ENCODE measurements around the gene MXI1. TPM values are rescaled to one million over a fixed set of nuclear protein-coding genes. Genes with fewer than 3 reads are reported as not detected.

The MXI1 gene
- total and polyA plus RNA-seq, 4 donors = 9.6 to 52.0 (median 14.2) TPM

DNA sequence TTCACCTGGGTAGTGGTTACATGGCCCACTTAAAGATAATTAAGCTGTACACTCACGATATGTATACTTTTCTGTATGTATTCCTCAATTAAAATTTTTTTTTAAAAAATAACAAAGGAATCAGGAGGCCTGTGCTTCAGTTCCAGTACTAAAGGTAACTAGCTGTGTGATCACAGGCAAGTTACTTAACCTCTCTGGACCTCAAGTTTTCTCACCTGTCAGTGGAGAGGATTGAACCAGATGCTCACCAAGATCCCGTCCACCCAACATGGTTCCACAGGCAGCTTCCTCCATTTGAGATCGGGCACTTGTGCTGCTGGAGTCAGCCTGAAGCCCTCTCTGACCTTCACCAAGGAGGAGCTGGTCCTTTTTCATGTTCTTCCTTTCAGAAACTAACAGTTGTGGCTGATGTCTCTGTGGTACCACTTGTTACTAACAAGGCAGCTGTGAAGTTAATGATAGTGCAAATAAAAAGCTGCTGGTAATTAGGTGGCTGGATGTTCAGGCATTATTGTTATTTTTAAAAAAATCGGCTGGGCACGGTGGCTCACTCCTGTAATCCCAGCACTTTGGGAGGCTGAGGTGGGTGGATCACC is 126.8 kb downstream of the MXI1 start:
- Histone ChIP-seq H3K36me3 (ENCODE audit: control insufficient read depth in 4 of 4, insufficient read depth in 3 of 4, low read depth in 1 of 4, low read length in 3 of 4) (no peaks in the 10 kb centered on the region), H3K4me1 (ENCODE audit: control insufficient read depth in 4 of 4, insufficient read depth in 4 of 4, low read length in 3 of 4) (no peaks in the 10 kb centered on the region), H3K27ac (ENCODE audit: low read depth in 1 of 2, low read length in 2 of 2) (no peak overlapping the region), H3K4me3 (ENCODE audit: low read depth in 1 of 3, low read length in 3 of 3) (no peak overlapping the region), H3K9ac (ENCODE audit: low read depth in 1 of 2, low read length in 2 of 2) (no peak overlapping the region), H3K27me3 (ENCODE audit: control insufficient read depth in 4 of 4, insufficient read depth in 4 of 4, low read length in 3 of 4) (no peaks in the 10 kb centered on the region), H3K9me3 (ENCODE audit: control insufficient read depth in 4 of 4, low read length in 3 of 4) (no peaks in the 10 kb centered on the region)
- no peak for DNase-seq (ENCODE audit: low spot score)
- TF ChIP-seq HNF4G (IDR thresholded peaks at IDR 0.05) = no peak
- TF ChIP-seq FOXA2 (IDR thresholded peaks at IDR 0.05) = no peak
- TF ChIP-seq JUND (IDR thresholded peaks at IDR 0.05) = no peak
- TF ChIP-seq EGR1 (IDR thresholded peaks at IDR 0.05; ENCODE audit: low read depth in 2 of 2) = no peak
- TF ChIP-seq GABPA (IDR thresholded peaks at IDR 0.05 in 1 of 2, conservative IDR thresholded peaks at IDR 0.05 in 1 of 2) = no peak
- TF ChIP-seq, protein P1, sequence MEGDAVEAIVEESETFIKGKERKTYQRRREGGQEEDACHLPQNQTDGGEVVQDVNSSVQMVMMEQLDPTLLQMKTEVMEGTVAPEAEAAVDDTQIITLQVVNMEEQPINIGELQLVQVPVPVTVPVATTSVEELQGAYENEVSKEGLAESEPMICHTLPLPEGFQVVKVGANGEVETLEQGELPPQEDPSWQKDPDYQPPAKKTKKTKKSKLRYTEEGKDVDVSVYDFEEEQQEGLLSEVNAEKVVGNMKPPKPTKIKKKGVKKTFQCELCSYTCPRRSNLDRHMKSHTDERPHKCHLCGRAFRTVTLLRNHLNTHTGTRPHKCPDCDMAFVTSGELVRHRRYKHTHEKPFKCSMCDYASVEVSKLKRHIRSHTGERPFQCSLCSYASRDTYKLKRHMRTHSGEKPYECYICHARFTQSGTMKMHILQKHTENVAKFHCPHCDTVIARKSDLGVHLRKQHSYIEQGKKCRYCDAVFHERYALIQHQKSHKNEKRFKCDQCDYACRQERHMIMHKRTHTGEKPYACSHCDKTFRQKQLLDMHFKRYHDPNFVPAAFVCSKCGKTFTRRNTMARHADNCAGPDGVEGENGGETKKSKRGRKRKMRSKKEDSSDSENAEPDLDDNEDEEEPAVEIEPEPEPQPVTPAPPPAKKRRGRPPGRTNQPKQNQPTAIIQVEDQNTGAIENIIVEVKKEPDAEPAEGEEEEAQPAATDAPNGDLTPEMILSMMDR (IDR thresholded peaks at IDR 0.05; ENCODE audit: low read depth, low read length, missing input control) = no peak
- TF ChIP-seq, protein P2, sequence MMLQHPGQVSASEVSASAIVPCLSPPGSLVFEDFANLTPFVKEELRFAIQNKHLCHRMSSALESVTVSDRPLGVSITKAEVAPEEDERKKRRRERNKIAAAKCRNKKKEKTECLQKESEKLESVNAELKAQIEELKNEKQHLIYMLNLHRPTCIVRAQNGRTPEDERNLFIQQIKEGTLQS (IDR thresholded peaks at IDR 0.05) = no peak
- TF ChIP-seq, protein P3, sequence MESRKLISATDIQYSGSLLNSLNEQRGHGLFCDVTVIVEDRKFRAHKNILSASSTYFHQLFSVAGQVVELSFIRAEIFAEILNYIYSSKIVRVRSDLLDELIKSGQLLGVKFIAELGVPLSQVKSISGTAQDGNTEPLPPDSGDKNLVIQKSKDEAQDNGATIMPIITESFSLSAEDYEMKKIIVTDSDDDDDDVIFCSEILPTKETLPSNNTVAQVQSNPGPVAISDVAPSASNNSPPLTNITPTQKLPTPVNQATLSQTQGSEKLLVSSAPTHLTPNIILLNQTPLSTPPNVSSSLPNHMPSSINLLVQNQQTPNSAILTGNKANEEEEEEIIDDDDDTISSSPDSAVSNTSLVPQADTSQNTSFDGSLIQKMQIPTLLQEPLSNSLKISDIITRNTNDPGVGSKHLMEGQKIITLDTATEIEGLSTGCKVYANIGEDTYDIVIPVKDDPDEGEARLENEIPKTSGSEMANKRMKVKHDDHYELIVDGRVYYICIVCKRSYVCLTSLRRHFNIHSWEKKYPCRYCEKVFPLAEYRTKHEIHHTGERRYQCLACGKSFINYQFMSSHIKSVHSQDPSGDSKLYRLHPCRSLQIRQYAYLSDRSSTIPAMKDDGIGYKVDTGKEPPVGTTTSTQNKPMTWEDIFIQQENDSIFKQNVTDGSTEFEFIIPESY (IDR thresholded peaks at IDR 0.05) = no peak
- WGBS = 82% methylated on average over 5 of the region's 5 CpGs

DNA sequence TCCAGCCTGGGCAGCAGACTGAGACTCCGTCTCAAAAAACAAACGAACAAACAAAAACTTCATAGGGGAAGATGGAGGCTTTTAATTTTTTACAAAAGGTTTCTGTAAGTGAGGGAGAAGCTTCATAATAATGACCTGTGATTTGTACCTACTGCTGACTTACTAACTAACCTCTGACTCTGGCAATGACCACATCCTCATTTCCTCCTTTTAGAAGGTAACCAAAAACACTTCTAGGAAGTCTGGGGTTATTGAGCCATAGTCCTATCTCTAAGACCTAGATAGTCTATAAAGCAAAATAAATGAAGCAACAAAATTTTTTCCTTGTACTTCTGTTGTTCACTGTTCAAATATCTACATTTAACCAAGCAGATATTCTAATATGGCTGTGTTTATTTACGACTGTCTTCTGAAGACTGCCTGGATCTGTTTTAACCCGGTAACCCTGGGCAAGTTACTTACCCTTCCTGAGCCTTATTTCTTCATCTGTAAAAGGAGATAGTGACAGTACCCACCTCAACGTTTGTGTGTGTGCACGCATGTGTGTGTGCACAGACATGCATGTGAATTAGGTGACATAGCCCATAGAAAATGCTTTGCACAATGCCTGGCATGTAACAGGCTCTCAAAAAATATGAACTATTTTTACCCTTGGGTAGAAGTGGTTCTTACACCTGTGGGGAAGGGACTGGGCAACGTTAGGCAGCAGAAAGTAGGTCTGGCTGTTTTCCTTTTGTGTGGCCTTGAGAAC is 128.1 kb downstream of the MXI1 start:
- no peaks in the 10 kb centered on the region for H3K36me3 ChIP-seq (ENCODE audit: control insufficient read depth in 4 of 4, insufficient read depth in 3 of 4, low read depth in 1 of 4, low read length in 3 of 4)
- H3K9me3 ChIP-seq (ENCODE audit: control insufficient read depth in 4 of 4, low read length in 3 of 4) = no peaks in the 10 kb centered on the region
- no peak for DNase-seq (ENCODE audit: low spot score)
- no peaks in the 10 kb centered on the region for H3K4me1 ChIP-seq (ENCODE audit: control insufficient read depth in 4 of 4, insufficient read depth in 4 of 4, low read length in 3 of 4)
- TF ChIP-seq RXRA (IDR thresholded peaks at IDR 0.05) (no peak), FOXA2 (IDR thresholded peaks at IDR 0.05) (no peak), GABPA (IDR thresholded peaks at IDR 0.05 in 1 of 2, conservative IDR thresholded peaks at IDR 0.05 in 1 of 2) (no peak), RAD21 (IDR thresholded peaks at IDR 0.05) (no peak), HNF4G (IDR thresholded peaks at IDR 0.05) (no peak), SP1 (IDR thresholded peaks at IDR 0.05) (no peak)
- TF ChIP-seq, protein P3 (IDR thresholded peaks at IDR 0.05) = no peak
- TF ChIP-seq, protein P2 (IDR thresholded peaks at IDR 0.05) = no peak
- TF ChIP-seq, protein P4, sequence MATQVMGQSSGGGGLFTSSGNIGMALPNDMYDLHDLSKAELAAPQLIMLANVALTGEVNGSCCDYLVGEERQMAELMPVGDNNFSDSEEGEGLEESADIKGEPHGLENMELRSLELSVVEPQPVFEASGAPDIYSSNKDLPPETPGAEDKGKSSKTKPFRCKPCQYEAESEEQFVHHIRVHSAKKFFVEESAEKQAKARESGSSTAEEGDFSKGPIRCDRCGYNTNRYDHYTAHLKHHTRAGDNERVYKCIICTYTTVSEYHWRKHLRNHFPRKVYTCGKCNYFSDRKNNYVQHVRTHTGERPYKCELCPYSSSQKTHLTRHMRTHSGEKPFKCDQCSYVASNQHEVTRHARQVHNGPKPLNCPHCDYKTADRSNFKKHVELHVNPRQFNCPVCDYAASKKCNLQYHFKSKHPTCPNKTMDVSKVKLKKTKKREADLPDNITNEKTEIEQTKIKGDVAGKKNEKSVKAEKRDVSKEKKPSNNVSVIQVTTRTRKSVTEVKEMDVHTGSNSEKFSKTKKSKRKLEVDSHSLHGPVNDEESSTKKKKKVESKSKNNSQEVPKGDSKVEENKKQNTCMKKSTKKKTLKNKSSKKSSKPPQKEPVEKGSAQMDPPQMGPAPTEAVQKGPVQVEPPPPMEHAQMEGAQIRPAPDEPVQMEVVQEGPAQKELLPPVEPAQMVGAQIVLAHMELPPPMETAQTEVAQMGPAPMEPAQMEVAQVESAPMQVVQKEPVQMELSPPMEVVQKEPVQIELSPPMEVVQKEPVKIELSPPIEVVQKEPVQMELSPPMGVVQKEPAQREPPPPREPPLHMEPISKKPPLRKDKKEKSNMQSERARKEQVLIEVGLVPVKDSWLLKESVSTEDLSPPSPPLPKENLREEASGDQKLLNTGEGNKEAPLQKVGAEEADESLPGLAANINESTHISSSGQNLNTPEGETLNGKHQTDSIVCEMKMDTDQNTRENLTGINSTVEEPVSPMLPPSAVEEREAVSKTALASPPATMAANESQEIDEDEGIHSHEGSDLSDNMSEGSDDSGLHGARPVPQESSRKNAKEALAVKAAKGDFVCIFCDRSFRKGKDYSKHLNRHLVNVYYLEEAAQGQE (IDR thresholded peaks at IDR 0.05) = no peak
- TF ChIP-seq, protein P5, sequence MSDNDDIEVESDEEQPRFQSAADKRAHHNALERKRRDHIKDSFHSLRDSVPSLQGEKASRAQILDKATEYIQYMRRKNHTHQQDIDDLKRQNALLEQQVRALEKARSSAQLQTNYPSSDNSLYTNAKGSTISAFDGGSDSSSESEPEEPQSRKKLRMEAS (IDR thresholded peaks at IDR 0.05) = no peak
- no peak overlapping the region for H3K9ac ChIP-seq (ENCODE audit: low read depth in 1 of 2, low read length in 2 of 2)
- 72% methylated on average over 7 of the region's 7 CpGs for WGBS
- H3K27me3 ChIP-seq (ENCODE audit: control insufficient read depth in 4 of 4, insufficient read depth in 4 of 4, low read length in 3 of 4) = no peaks in the 10 kb centered on the region
- H3K27ac ChIP-seq (ENCODE audit: low read depth in 1 of 2, low read length in 2 of 2) = no peak overlapping the region
- no peak overlapping the region for H3K4me3 ChIP-seq (ENCODE audit: low read depth in 1 of 3, low read length in 3 of 3)
